ENCODE data around the gene GNA15.

The GNA15 gene

GRCh38 chr19:3120611-3121276 lies 15.1 kb upstream of the GNA15 start:
- H3K4me1 ChIP-seq (ENCODE audit: low read length), result peaks cover 13% of the 10 kb centered on the region
- H3K9ac ChIP-seq (ENCODE audit: low read length), result no peak overlapping the region
- H3K27me3 ChIP-seq (ENCODE audit: low read depth, low read length), result peaks cover 4% of the 10 kb centered on the region; the same call in 1 of the 2 replicates
- no peak for TF ChIP-seq CTCF (IDR thresholded peaks at IDR 0.05; ENCODE audit: low read depth, low read length)
- no peak for TF ChIP-seq EZH2phosphoT487 (IDR thresholded peaks at IDR 0.05; ENCODE audit: low read depth)
- no peaks in the 10 kb centered on the region for H4K20me1 ChIP-seq (ENCODE audit: insufficient read depth, low read length)
- no peaks in the 10 kb centered on the region for H3K79me2 ChIP-seq (ENCODE audit: low read length)
- H3K27ac ChIP-seq (ENCODE audit: low read length), result no peak overlapping the region
- H3K36me3 ChIP-seq (replicated peaks; ENCODE audit: low read depth, low read length), result no peaks in the 10 kb centered on the region
- no peaks in the 10 kb centered on the region for H3K9me3 ChIP-seq (ENCODE audit: insufficient read depth, low read length)
- no peak overlapping the region for H2AFZ ChIP-seq (ENCODE audit: low read depth, low read length)
- H3K4me2 ChIP-seq (ENCODE audit: low read length), result no peak overlapping the region
- no peak overlapping the region for H3K4me3 ChIP-seq (ENCODE audit: low read length)

GRCh38 chr19:3121396-3121795 lies 14.4 kb upstream of the GNA15 start:
- Histone ChIP-seq H3K27ac (ENCODE audit: low read length) (no peak overlapping the region), H3K9me3 (ENCODE audit: insufficient read depth, low read length) (no peaks in the 10 kb centered on the region), H3K79me2 (ENCODE audit: low read length) (no peaks in the 10 kb centered on the region), H3K4me1 (ENCODE audit: low read length) (peaks cover 14% of the 10 kb centered on the region), H3K4me3 (ENCODE audit: low read length) (no peak overlapping the region), H3K9ac (ENCODE audit: low read length) (no peak overlapping the region), H3K27me3 (ENCODE audit: low read depth, low read length) (peaks cover 4% of the 10 kb centered on the region; the same call in 1 of the 2 replicates), H2AFZ (ENCODE audit: low read depth, low read length) (no peak overlapping the region), H3K36me3 (replicated peaks; ENCODE audit: low read depth, low read length) (no peaks in the 10 kb centered on the region), H3K4me2 (ENCODE audit: low read length) (no peak overlapping the region), H4K20me1 (ENCODE audit: insufficient read depth, low read length) (no peaks in the 10 kb centered on the region)
- TF ChIP-seq EZH2phosphoT487 (IDR thresholded peaks at IDR 0.05; ENCODE audit: low read depth) (no peak), CTCF (IDR thresholded peaks at IDR 0.05; ENCODE audit: low read depth, low read length) (no peak)

GRCh38 chr19:3121821-3122511 lies 13.9 kb upstream of the GNA15 start:
- Histone ChIP-seq H3K27me3 (ENCODE audit: low read depth, low read length) (peaks cover 4% of the 10 kb centered on the region; the same call in 1 of the 2 replicates), H2AFZ (ENCODE audit: low read depth, low read length) (no peak overlapping the region), H3K36me3 (replicated peaks; ENCODE audit: low read depth, low read length) (no peaks in the 10 kb centered on the region), H4K20me1 (ENCODE audit: insufficient read depth, low read length) (no peaks in the 10 kb centered on the region), H3K4me3 (ENCODE audit: low read length) (no peak overlapping the region), H3K79me2 (ENCODE audit: low read length) (no peaks in the 10 kb centered on the region), H3K9ac (ENCODE audit: low read length) (no peak overlapping the region), H3K27ac (ENCODE audit: low read length) (no peak overlapping the region), H3K4me2 (ENCODE audit: low read length) (no peak overlapping the region), H3K4me1 (ENCODE audit: low read length) (peaks cover 14% of the 10 kb centered on the region), H3K9me3 (ENCODE audit: insufficient read depth, low read length) (no peaks in the 10 kb centered on the region)
- TF ChIP-seq CTCF (IDR thresholded peaks at IDR 0.05; ENCODE audit: low read depth, low read length) (no peak), EZH2phosphoT487 (IDR thresholded peaks at IDR 0.05; ENCODE audit: low read depth) (no peak)

DNA sequence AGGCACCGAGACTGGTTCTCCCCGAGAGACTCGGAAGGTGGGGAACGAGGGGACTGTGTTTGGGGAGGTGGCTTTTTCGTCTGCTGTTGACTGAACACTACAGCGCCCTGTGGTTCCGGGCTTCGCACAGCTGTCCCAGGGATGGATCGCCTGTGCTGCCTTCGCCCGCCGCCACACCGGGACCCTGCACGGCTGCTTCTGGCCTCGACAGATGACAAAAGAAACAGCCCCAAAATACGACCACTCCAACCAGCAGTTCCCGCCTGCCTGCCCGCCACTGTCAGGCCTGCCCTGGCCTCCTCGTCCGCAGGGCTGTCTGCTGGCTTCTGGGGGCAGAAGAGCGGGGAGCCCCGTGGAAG lies 13.3 kb upstream of the GNA15 start:
- no peak overlapping the region for H2AFZ ChIP-seq (ENCODE audit: low read depth, low read length)
- no peaks in the 10 kb centered on the region for H4K20me1 ChIP-seq (ENCODE audit: insufficient read depth, low read length)
- TF ChIP-seq CTCF (IDR thresholded peaks at IDR 0.05; ENCODE audit: low read depth, low read length) (no peak), EZH2phosphoT487 (IDR thresholded peaks at IDR 0.05; ENCODE audit: low read depth) (no peak)
- H3K9me3 ChIP-seq (ENCODE audit: insufficient read depth, low read length), result no peaks in the 10 kb centered on the region
- H3K36me3 ChIP-seq (replicated peaks; ENCODE audit: low read depth, low read length), result no peaks in the 10 kb centered on the region
- no peak overlapping the region for H3K27ac ChIP-seq (ENCODE audit: low read length)
- H3K27me3 ChIP-seq (ENCODE audit: low read depth, low read length), result peaks cover 4% of the 10 kb centered on the region; the same call in 1 of the 2 replicates
- no peak overlapping the region for H3K4me2 ChIP-seq (ENCODE audit: low read length)
- peaks cover 14% of the 10 kb centered on the region for H3K4me1 ChIP-seq (ENCODE audit: low read length)
- H3K4me3 ChIP-seq (ENCODE audit: low read length), result no peak overlapping the region
- H3K9ac ChIP-seq (ENCODE audit: low read length), result no peak overlapping the region
- no peaks in the 10 kb centered on the region for H3K79me2 ChIP-seq (ENCODE audit: low read length)

All from OCI-LY3 (cell line).